IPS DF 19.7 (cell line): ENCODE data around the gene SYNGR3.

Experiments
- DNase-seq: peaks from one replicate; pipeline ENCODE4 v3.0.0-alpha.2; 2013; ENCODE audit warnings: low read depth, low spot score

SYNGR3 gene

GRCh38 chr16:2040787-2041522, 51.2 kb downstream of the SYNGR3 start:
- DNase-seq = no peak

GRCh38 chr16:2042171-2042985, 52.6 kb downstream of the SYNGR3 start:
- no peak for DNase-seq

GRCh38 chr16:2042986-2043666, 53.4 kb downstream of the SYNGR3 start:
- no peak for DNase-seq
